HepG2 (cell line): ENCODE data around the gene VDR. TPM values are rescaled to one million over a fixed set of nuclear protein-coding genes. Genes with fewer than 3 reads are reported as not detected.

Experiments
- ATAC-seq: fragments of 200-7000 bp; cut with Tn5 transposase; 3 replicates; pipeline ENCODE4 v1.9.1; 2020; ENCODE audit warnings: mild to moderate bottlenecking, moderate library complexity
- BruUV-seq: library from RNA; stranded (reverse); fragments of 400-500 nt; replicated peaks from 2 replicates; lab custom pipeline; 2021; lab: Mats Ljungman, UMichigan
- CTCF ChIA-PET: fragments of 300-600 bp; formaldehyde crosslinking; extraction: SDS; loops from one replicate; lab custom pipeline; 2021; ENCODE audit warnings: low total read pairs, inconsistent platforms, low intra/inter-chr PET ratio; lab: Yijun Ruan, JAX
- POLR2A ChIA-PET: fragments of 350-600 bp; sonication (Branson Sonifier 250); formaldehyde crosslinking; loops from one replicate; lab custom pipeline; 2020; ENCODE audit warnings: antibody characterized with exemption, inconsistent platforms; lab: Yijun Ruan, JAX
- DNase-seq: peaks from one replicate; pipeline ENCODE4 v3.0.0-alpha.2; 2015; ENCODE audit warnings: low spot score
- FAIRE-seq: peaks from 3 replicates; lab custom pipeline; 2011; peaks lifted over from hg19 to GRCh38; lab: Jason Lieb, UNC
- H2AFZ ChIP-seq: one replicate; pipeline ENCODE4 v1.6.1; 2011; ENCODE audit warnings: low read length, inconsistent platforms
- H3K27ac ChIP-seq: fragments of 300-600 bp; 3 replicates; pipeline ENCODE4 v1.8.0; 2011; ENCODE audit warnings: mixed run types, mild to moderate bottlenecking, mixed read lengths, low read length, inconsistent platforms; ENCODE audit not compliant: insufficient read depth; ENCODE audit errors: extremely low read length
- H3K27me3 ChIP-seq, 2 experiments: fragments of 200-600 bp in 1 of 2; 2 replicates in 1 of 2; 3 replicates in 1 of 2; pipeline versions ENCODE4 v1.6.0 to v1.8.0; 2011; ENCODE audit warnings: low read length in 2 of 2, mild to moderate bottlenecking in 2 of 2, moderate library complexity in 2 of 2, inconsistent platforms in 1 of 2; ENCODE audit not compliant: insufficient read depth in 2 of 2, control insufficient read depth in 1 of 2
- H3K36me3 ChIP-seq, 2 experiments: fragments of 200-600 bp in 1 of 2; replicated peaks in 1 of 2; 2 replicates in 1 of 2; 3 replicates in 1 of 2; pipeline versions ENCODE4 v1.5.1 to v1.8.0; 2011; ENCODE audit warnings: low read length in 2 of 2, inconsistent platforms in 1 of 2; ENCODE audit not compliant: insufficient read depth in 2 of 2, control insufficient read depth in 1 of 2
- H3K4me1 ChIP-seq: 2 replicates; pipeline ENCODE4 v1.5.1; 2012; ENCODE audit warnings: low read length, inconsistent platforms; ENCODE audit not compliant: insufficient read depth
- H3K4me2 ChIP-seq: 2 replicates; pipeline ENCODE4 v1.6.0; 2011; ENCODE audit warnings: low read depth, low read length, inconsistent platforms
- H3K4me3 ChIP-seq, 3 experiments: fragments of 200-600 bp in 1 of 3; sonication (generic), shearing (Covaris generic) in 1 of 3; replicated peaks in 1 of 3; 2 replicates each; pipeline ENCODE4 v1.5.1; 2011 to 2016; ENCODE audit warnings: low read length in 3 of 3, inconsistent platforms in 2 of 3, low read depth in 2 of 3, mild to moderate bottlenecking in 2 of 3, control low read depth in 1 of 3, mixed read lengths in 1 of 3; ENCODE audit not compliant: insufficient read depth in 1 of 3
- H3K79me2 ChIP-seq: one replicate; pipeline ENCODE4 v1.6.1; 2011; ENCODE audit warnings: low read length, inconsistent platforms; ENCODE audit not compliant: insufficient read depth
- H3K9ac ChIP-seq: 2 replicates; pipeline ENCODE4 v1.6.0; 2011; ENCODE audit warnings: mild to moderate bottlenecking, low read depth, low read length, inconsistent platforms; ENCODE audit not compliant: insufficient read depth
- H3K9me3 ChIP-seq: 2 replicates; pipeline ENCODE4 v1.5.1; 2012; ENCODE audit warnings: mild to moderate bottlenecking, low read length
- H4K20me1 ChIP-seq: 2 replicates; pipeline ENCODE4 v1.6.0; 2011; ENCODE audit warnings: inconsistent platforms, mild to moderate bottlenecking, low read length, moderate library complexity; ENCODE audit not compliant: insufficient read depth
- CEBPB ChIP-seq: IDR thresholded peaks from 2 replicates; pipeline ENCODE4 v1.6.1; 2011; ENCODE audit warnings: low read depth, low read length, improper control_type of control experiment, borderline replicate concordance
- CENPBD1 ChIP-seq: sonication (generic); formaldehyde crosslinking; IDR thresholded peaks from 2 replicates; pipeline ENCODE4 v1.8.0; 2022; ENCODE audit warnings: missing genetic modification reagents, low read depth, mild to moderate bottlenecking, borderline replicate concordance
- HMGXB3 ChIP-seq: sonication (generic); formaldehyde crosslinking; IDR thresholded peaks from 2 replicates; pipeline ENCODE4 v1.4.0; 2020; ENCODE audit warnings: missing genetic modification reagents, borderline replicate concordance
- MXI1 ChIP-seq: IDR thresholded peaks from 3 replicates; pipeline ENCODE4 v1.6.1; 2012; ENCODE audit warnings: low read depth, low read length, inconsistent platforms, borderline replicate concordance
- PHF8 ChIP-seq: sonication (generic); formaldehyde crosslinking; IDR thresholded peaks from 2 replicates; pipeline ENCODE4 v1.5.0; 2020; ENCODE audit warnings: missing genetic modification reagents
- ZBTB42 ChIP-seq: sonication (generic); formaldehyde crosslinking; IDR thresholded peaks from 2 replicates; pipeline ENCODE4 v1.5.0; 2020; ENCODE audit warnings: mild to moderate bottlenecking, missing genetic modification reagents
- WGBS: methylation state at CpG from one replicate; pipeline ENCODE4 v1.1.6; 2017; ENCODE audit warnings: low lambda C conversion rate; 5-methylcytosine and 5-hydroxymethylcytosine counted together
- in situ Hi-C: cut with HindIII; loops from 2 replicates; pipeline ENCODE4 v1.10.0; 2017; ENCODE audit warnings: low pct_unique_long_range_greater_than_20kb; ENCODE audit not compliant: extremely low pct_ligation_motif_present
- intact Hi-C: fragments of 100-400 bp; cut with micrococcal nuclease; formaldehyde crosslinking; loops from one replicate; pipeline ENCODE4 v1.10.0; 2022; ENCODE audit not compliant: unreplicated experiment
- polyA plus RNA-seq, 8 experiments: library from polyadenylated mRNA; depleted of rRNA in 3 of 8; stranded (reverse) in 7 of 8; unstranded in 1 of 8; fragments of >200 nt; fragmentation: Illumina TruSeq in 4 of 8; extraction: Trizol in 4 of 8; gene quantifications; 2 replicates each; pipeline versions ENCODE4 v1.2.1 to v1.2.3, GENCODE V29; 2011 to 2016; ENCODE audit warnings: low read depth in 4 of 8, missing spikeins in 1 of 8, mixed read lengths in 1 of 8; ENCODE audit not compliant: insufficient read depth in 1 of 8
- total RNA-seq, 5 experiments: library from RNA; depleted of rRNA; stranded (reverse); fragments of >200 nt; fragmentation: Illumina TruSeq; extraction: Trizol; gene quantifications; 2 replicates each; pipeline ENCODE4 v1.2.3, GENCODE V29; 2016; ENCODE audit warnings: low read depth in 1 of 5

VDR gene
- total and polyA plus RNA-seq, 2 of the 13 experiments (the other 11 are each of a cell fraction or from before 2014, with no cell fraction given), result 0.08 to 0.33 TPM

GRCh38 chr12:47800582-47800981 lies 104.2 kb downstream of the VDR start:
- POLR2A ChIA-PET, result no interaction called here
- H3K4me3 ChIP-seq, result no peak overlapping the region
- no peak overlapping the region for H2AFZ ChIP-seq
- H3K9me3 ChIP-seq, result no peaks in the 10 kb centered on the region
- FAIRE-seq, result no peak
- 76% methylated on average over 7 of the region's 7 CpGs for WGBS
- BruUV-seq, result no TSS peak
- in situ Hi-C loops (no loop called here), intact Hi-C loops (no loop called here)
- DNase-seq, result no peak
- peaks cover 0 to 2% of the 10 kb centered on the region in 2 experiments; a peak in 2 of 5 replicates for H3K36me3 ChIP-seq
- H3K4me1 ChIP-seq, result no peaks in the 10 kb centered on the region
- no peak overlapping the region for H3K27ac ChIP-seq
- no peak for ATAC-seq
- no peak overlapping the region for H3K9ac ChIP-seq
- TF ChIP-seq CEBPB (0 out of 2 replicates have a peak, but pooled peaks have one; percentile 4), MXI1 (no peak), ZBTB42 (CRISPR knock-in tag) (no peak), CENPBD1 (CRISPR knock-in tag) (no peak), HMGXB3 (CRISPR knock-in tag) (no peak), PHF8 (CRISPR knock-in tag) (no peak)
- TF ChIP-seq, all 625 proteins: peak for 1
- Histone ChIP-seq H3K4me2 (no peak overlapping the region), H4K20me1 (no peaks in the 10 kb centered on the region), H3K79me2 (no peaks in the 10 kb centered on the region), H3K27me3 (no peaks in the 10 kb centered on the region)
- CTCF ChIA-PET, result no interaction called here
